Thymus (tissue), 11 donors: ENCODE measurements around the gene PNMA8C. TPM values are rescaled to one million over a fixed set of nuclear protein-coding genes. Genes with fewer than 3 reads are reported as not detected.

ENCODE experiments used
- DNase-seq, 9 donors: peaks; one replicate each; pipeline ENCODE4 v3.0.0-alpha.2; 2013; ENCODE audit warnings: low spot score in 9 of 9, low read depth in 6 of 9, missing footprints in 1 of 9
- H3K27ac ChIP-seq, 2 donors: one replicate each; pipeline ENCODE4 v1.5.1; 2013; ENCODE audit warnings: control low read depth in 1 of 2, low read depth in 1 of 2, low read length in 1 of 2, mild to moderate bottlenecking in 1 of 2, moderate library complexity in 1 of 2
- H3K27me3 ChIP-seq, 2 donors: one replicate each; pipeline ENCODE4 v1.5.1; 2013; ENCODE audit warnings: low read length in 1 of 2; ENCODE audit not compliant: control insufficient read depth in 2 of 2, insufficient read depth in 1 of 2
- H3K36me3 ChIP-seq, 2 donors: one replicate each; pipeline ENCODE4 v1.5.1; 2013; ENCODE audit warnings: low read length in 1 of 2, mild to moderate bottlenecking in 1 of 2, moderate library complexity in 1 of 2; ENCODE audit not compliant: control insufficient read depth in 2 of 2, insufficient read depth in 2 of 2
- H3K4me1 ChIP-seq, 2 donors: one replicate each; pipeline ENCODE4 v1.5.1; 2013; ENCODE audit warnings: low read length in 2 of 2; ENCODE audit not compliant: control insufficient read depth in 2 of 2, insufficient read depth in 2 of 2
- H3K4me3 ChIP-seq, 2 donors: one replicate each; pipeline ENCODE4 v1.5.1; 2013; ENCODE audit warnings: low read length in 2 of 2, control low read depth in 1 of 2, mild to moderate bottlenecking in 1 of 2
- H3K9me3 ChIP-seq, 2 donors: one replicate each; pipeline ENCODE4 v1.5.1; 2013; ENCODE audit warnings: low read length in 1 of 2, mild to moderate bottlenecking in 1 of 2; ENCODE audit not compliant: control insufficient read depth in 2 of 2, insufficient read depth in 1 of 2
- WGBS: extraction: QIAGEN DNeasy Blood & Tissue Kit; methylation state at CpG from one replicate; pipeline ENCODE4 v1.1.7; 2013; 5-methylcytosine and 5-hydroxymethylcytosine counted together
- polyA plus RNA-seq: library from polyadenylated mRNA; stranded (reverse); fragments of 200-250 nt; gene quantifications from one replicate; pipeline ENCODE4 v1.2.3, GENCODE V29; 2013
- total RNA-seq: library from RNA; stranded (reverse); fragments of 120-200 nt; gene quantifications from one replicate; pipeline ENCODE4 v1.2.4, GENCODE V29; 2013
- donor health status: healthy.

Gene PNMA8C
- total and polyA plus RNA-seq, 2 donors: 0.05 to 0.07 TPM

DNA sequence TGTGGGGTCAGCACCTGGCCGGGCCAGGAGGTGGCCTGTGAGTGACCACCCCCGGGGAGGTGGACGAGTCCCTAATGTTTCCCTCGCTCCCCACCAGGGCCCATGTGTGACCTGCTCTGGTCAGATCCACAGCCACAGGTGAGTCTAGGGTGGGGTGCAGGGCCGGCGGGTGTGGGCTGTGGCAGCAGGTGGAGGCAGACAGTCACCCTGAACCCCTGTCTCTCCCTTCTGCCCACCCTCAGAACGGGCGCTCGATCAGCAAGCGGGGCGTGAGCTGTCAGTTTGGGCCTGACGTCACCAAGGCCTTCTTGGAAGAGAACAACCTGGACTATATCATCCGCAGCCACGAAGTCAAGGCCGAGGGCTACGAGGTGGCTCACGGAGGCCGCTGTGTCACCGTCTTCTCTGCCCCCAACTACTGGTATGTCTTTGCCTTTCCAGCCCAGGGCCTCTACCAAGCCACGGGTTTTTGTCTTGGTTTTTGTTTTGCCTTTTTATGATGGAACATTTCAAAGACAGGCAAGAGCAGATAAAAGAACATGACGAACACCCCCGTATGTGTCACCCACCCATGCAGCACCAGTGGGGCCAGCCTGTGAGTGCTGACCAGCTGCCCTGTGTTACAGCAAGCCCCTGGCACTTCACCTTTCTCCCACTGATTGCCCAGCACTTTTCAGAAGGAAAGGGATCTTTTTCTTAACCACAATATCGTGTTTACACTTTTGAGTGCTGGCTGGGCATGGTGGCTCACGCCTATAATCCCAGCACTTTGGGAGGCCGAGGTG lies 40.2 kb downstream of the PNMA8C start:
- no peak for DNase-seq

DNA sequence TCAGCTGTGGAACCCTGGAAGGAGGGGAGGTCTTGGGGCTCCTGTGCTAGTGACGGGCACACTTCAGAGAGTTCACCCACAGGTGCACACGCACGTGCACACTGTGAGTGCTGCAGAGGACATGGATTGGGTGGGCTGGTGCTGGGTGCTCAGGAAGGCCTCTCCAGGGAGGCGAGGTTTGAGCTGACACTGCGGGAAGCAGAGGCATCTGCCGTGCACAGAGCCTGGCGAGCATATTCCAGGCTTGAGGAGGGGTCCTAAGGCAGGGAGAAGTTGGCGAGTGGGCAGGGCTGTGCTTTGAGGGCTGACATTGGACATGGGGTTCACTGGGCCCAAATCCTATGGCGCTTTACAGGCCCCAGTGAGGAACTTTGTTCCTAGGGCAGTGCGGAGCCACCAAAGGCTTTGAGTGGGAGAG lies 41.0 kb downstream of the PNMA8C start:
- WGBS: 98% methylated on average over 10 of the region's 10 CpGs
- peaks cover 78 to 84% of the 10 kb centered on the region in 2 donors for H3K36me3 ChIP-seq
- H3K4me3 ChIP-seq: no peak overlapping the region
- H3K9me3 ChIP-seq: no peaks in the 10 kb centered on the region
- no peak for DNase-seq
- no peak overlapping the region for H3K27ac ChIP-seq
- H3K27me3 ChIP-seq: no peaks in the 10 kb centered on the region
- H3K4me1 ChIP-seq: peaks cover 0 to 3% of the 10 kb centered on the region in 2 donors

More for the DNA sequence above, 40.2 kb downstream of the PNMA8C start:
- H3K27me3 ChIP-seq: no peaks in the 10 kb centered on the region
- 95% methylated on average over 25 of the region's 25 CpGs for whole genome bisulfite sequencing
- no peak overlapping the region for H3K4me3 ChIP-seq
- H3K36me3 ChIP-seq: peaks cover 77 to 78% of the 10 kb centered on the region in 2 donors
- peaks cover 0 to 3% of the 10 kb centered on the region in 2 donors for H3K4me1 ChIP-seq
- H3K9me3 ChIP-seq: no peaks in the 10 kb centered on the region
- no peak overlapping the region for H3K27ac ChIP-seq

- H3K27ac ChIP-seq: no peak overlapping the region
- H3K27me3 ChIP-seq: no peaks in the 10 kb centered on the region
- H3K4me3 ChIP-seq: no peak overlapping the region
- DNase-seq: no peak
- H3K9me3 ChIP-seq: no peaks in the 10 kb centered on the region
- peaks cover 0 to 1% of the 10 kb centered on the region in 2 donors for H3K4me1 ChIP-seq
- WGBS: 98% methylated on average over 30 of the region's 30 CpGs
- peaks cover 80% of the 10 kb centered on the region in 2 donors for H3K36me3 ChIP-seq
Observed at GRCh38 chr19:46386996-46387712, 41.6 kb downstream of the PNMA8C start.

GRCh38 chr19:46386151-46386550 lies 42.6 kb downstream of the PNMA8C start:
- no peaks in the 10 kb centered on the region for H3K9me3 ChIP-seq
- 97% methylated on average over 10 of the region's 10 CpGs for WGBS
- peaks cover 80 to 81% of the 10 kb centered on the region in 2 donors for H3K36me3 ChIP-seq
- H3K27ac ChIP-seq: no peak overlapping the region
- H3K4me1 ChIP-seq: no peaks in the 10 kb centered on the region
- H3K4me3 ChIP-seq: no peak overlapping the region
- DNase-seq: no peak
- no peaks in the 10 kb centered on the region for H3K27me3 ChIP-seq

GRCh38 chr19:46385636-46386035 lies 43.1 kb downstream of the PNMA8C start:
- WGBS: 90% methylated on average over 11 of the region's 11 CpGs
- Histone ChIP-seq H3K4me1 (no peaks in the 10 kb centered on the region), H3K27me3 (no peaks in the 10 kb centered on the region), H3K4me3 (no peak overlapping the region), H3K27ac (no peak overlapping the region), H3K9me3 (no peaks in the 10 kb centered on the region), H3K36me3 (peaks cover 76 to 80% of the 10 kb centered on the region in 2 donors)
- DNase-seq: no peak

GRCh38 chr19:46384396-46384795 lies 44.3 kb downstream of the PNMA8C start:
- no peaks in the 10 kb centered on the region for H3K9me3 ChIP-seq
- no peak for DNase-seq
- WGBS: 98% methylated on average over 11 of the region's 11 CpGs
- no peak overlapping the region for H3K4me3 ChIP-seq
- H3K27ac ChIP-seq: no peak overlapping the region
- H3K36me3 ChIP-seq: peaks cover 68 to 74% of the 10 kb centered on the region in 2 donors
- no peaks in the 10 kb centered on the region for H3K27me3 ChIP-seq
- no peaks in the 10 kb centered on the region for H3K4me1 ChIP-seq

GRCh38 chr19:46383846-46384245 lies 44.9 kb downstream of the PNMA8C start:
- 86% methylated on average over 7 of the region's 7 CpGs for WGBS
- H3K36me3 ChIP-seq: peaks cover 66 to 76% of the 10 kb centered on the region in 2 donors
- H3K4me3 ChIP-seq: no peak overlapping the region
- H3K27ac ChIP-seq: no peak overlapping the region
- no peaks in the 10 kb centered on the region for H3K9me3 ChIP-seq
- H3K27me3 ChIP-seq: no peaks in the 10 kb centered on the region
- H3K4me1 ChIP-seq: no peaks in the 10 kb centered on the region
- DNase-seq: no peak

- H3K4me1 ChIP-seq: no peaks in the 10 kb centered on the region
- peaks cover 62 to 75% of the 10 kb centered on the region in 2 donors for H3K36me3 ChIP-seq
- no peak overlapping the region for H3K27ac ChIP-seq
- H3K27me3 ChIP-seq: no peaks in the 10 kb centered on the region
- 95% methylated on average over 22 of the region's 23 CpGs for WGBS
- H3K9me3 ChIP-seq: no peaks in the 10 kb centered on the region
- no peak overlapping the region for H3K4me3 ChIP-seq
- DNase-seq: no peak
Observed at GRCh38 chr19:46383171-46383815, 45.4 kb downstream of the PNMA8C start.
